ENCODE data around the gene ZPR1.

GRCh38 chr11:116807601-116808261, 19.9 kb upstream of the ZPR1 start:
- no peak for TF ChIP-seq POLR2A (IDR thresholded peaks at IDR 0.05)
- no peak for TF ChIP-seq CTCF (IDR thresholded peaks at IDR 0.05)
- TF ChIP-seq POLR2AphosphoS5 (IDR thresholded peaks at IDR 0.05) = no peak
